ENCODE data around the gene CDKN2B-AS1. TPM values are rescaled to one million over a fixed set of nuclear protein-coding genes. Genes with fewer than 3 reads are reported as not detected.

Gene CDKN2B-AS1
- total and polyA plus RNA-seq, 5 donors = 0.09 to 0.24 TPM; not detected in 3

- H3K27me3 ChIP-seq (ENCODE audit: control insufficient read depth, insufficient read depth) = peaks cover 6% of the 10 kb centered on the region
- no peak for DNase-seq
- intact Hi-C loops (cut with DNase I) = no loop called here
These were observed 25.3 kb upstream of the CDKN2B-AS1 start for GRCh38 chr9:21969011-21969940.

GRCh38 chr9:21969951-21970799 is 24.4 kb upstream of the CDKN2B-AS1 start:
- H3K9me3 ChIP-seq (ENCODE audit: control insufficient read depth, low read length) = peaks cover 3% of the 10 kb centered on the region
- H3K27me3 ChIP-seq (ENCODE audit: control insufficient read depth, insufficient read depth) = peaks cover 6% of the 10 kb centered on the region
- no peak for ATAC-seq
- no peak for DNase-seq
- WGBS = 15% methylated on average over 24 of the region's 24 CpGs
- no peak overlapping the region for H3K4me3 ChIP-seq (ENCODE audit: low read length)
- intact Hi-C loops (cut with DNase I) = no loop called here
- H3K27ac ChIP-seq (ENCODE audit: low read length) = no peak overlapping the region
- peaks cover 1% of the 10 kb centered on the region for H3K4me1 ChIP-seq (ENCODE audit: control insufficient read depth, insufficient read depth, low read length)

More at GRCh38 chr9:21969011-21969940, 25.3 kb upstream of the CDKN2B-AS1 start:
- 6% methylated on average over 28 of the region's 28 CpGs for WGBS
- Histone ChIP-seq H3K27ac (ENCODE audit: low read length) (no peak overlapping the region), H3K9me3 (ENCODE audit: control insufficient read depth, low read length) (peaks cover 3% of the 10 kb centered on the region), H3K4me3 (ENCODE audit: low read length) (no peak overlapping the region), H3K4me1 (ENCODE audit: control insufficient read depth, insufficient read depth, low read length) (peaks cover under 1% of the 10 kb centered on the region)
- no peak for ATAC-seq

DNA sequence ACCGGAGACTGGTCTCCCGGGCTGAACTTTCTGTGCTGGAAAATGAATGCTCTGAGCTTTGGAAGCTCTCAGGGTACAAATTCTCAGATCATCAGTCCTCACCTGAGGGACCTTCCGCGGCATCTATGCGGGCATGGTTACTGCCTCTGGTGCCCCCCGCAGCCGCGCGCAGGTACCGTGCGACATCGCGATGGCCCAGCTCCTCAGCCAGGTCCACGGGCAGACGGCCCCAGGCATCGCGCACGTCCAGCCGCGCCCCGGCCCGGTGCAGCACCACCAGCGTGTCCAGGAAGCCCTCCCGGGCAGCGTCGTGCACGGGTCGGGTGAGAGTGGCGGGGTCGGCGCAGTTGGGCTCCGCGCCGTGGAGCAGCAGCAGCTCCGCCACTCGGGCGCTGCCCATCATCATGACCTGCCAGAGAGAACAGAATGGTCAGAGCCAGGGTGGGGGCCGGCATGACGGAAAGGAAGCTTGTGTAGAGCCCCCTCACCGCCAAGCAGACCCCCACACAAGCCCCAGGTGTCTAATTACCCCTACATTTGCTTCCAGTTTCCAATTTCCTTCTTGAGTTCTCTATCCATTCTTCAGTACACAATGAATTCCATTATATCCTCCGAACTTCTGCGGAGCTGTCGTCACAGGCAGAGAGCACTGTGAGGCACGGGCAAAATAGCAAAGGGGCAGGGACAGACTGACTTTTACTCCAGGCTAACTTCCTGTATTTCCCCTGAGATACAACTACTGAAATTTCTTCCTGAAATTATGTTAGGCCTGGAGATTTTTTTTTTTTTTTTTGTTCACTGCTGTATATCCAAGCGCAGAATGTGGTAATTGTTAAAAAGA is 23.6 kb upstream of the CDKN2B-AS1 start:
- WGBS = 7% methylated on average over 45 of the region's 45 CpGs
- intact Hi-C loops (cut with DNase I) = no loop called here
- H3K27me3 ChIP-seq (ENCODE audit: control insufficient read depth, insufficient read depth) = peaks cover 6% of the 10 kb centered on the region
- H3K4me1 ChIP-seq (ENCODE audit: control insufficient read depth, insufficient read depth, low read length) = peaks cover 1% of the 10 kb centered on the region
- H3K9me3 ChIP-seq (ENCODE audit: control insufficient read depth, low read length) = peaks cover 3% of the 10 kb centered on the region
- no peak overlapping the region for H3K4me3 ChIP-seq (ENCODE audit: low read length)
- DNase-seq (no peak), ATAC-seq (peak in 1 of 2 donors; percentile 30)
- H3K27ac ChIP-seq (ENCODE audit: low read length) = no peak overlapping the region

- H3K27me3 ChIP-seq (ENCODE audit: control insufficient read depth, insufficient read depth) = peaks cover 6% of the 10 kb centered on the region
- H3K27ac ChIP-seq (ENCODE audit: low read length) = no peak overlapping the region
- H3K9me3 ChIP-seq (ENCODE audit: control insufficient read depth, low read length) = peaks cover 2% of the 10 kb centered on the region
- ATAC-seq (no peak), DNase-seq (no peak)
- H3K4me1 ChIP-seq (ENCODE audit: control insufficient read depth, insufficient read depth, low read length) = peaks cover 1% of the 10 kb centered on the region
- intact Hi-C loops (cut with DNase I) = no loop called here
- no peak overlapping the region for H3K4me3 ChIP-seq (ENCODE audit: low read length)
These were observed 22.2 kb upstream of the CDKN2B-AS1 start for GRCh38 chr9:21972361-21972760.

DNA sequence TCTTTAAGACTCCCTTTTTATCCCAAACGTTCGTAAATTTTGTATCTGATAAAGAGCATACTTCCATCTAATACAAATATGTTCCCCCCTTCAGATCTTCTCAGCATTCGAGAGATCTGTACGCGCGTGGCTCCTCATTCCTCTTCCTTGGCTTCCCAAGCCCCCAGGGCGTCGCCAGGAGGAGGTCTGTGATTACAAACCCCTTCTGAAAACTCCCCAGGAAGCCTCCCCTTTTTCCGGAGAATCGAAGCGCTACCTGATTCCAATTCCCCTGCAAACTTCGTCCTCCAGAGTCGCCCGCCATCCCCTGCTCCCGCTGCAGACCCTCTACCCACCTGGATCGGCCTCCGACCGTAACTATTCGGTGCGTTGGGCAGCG is 20.3 kb upstream of the CDKN2B-AS1 start:
- WGBS = 3% methylated on average over 21 of the region's 21 CpGs
- H3K4me1 ChIP-seq (ENCODE audit: control insufficient read depth, insufficient read depth, low read length) = peaks cover 1% of the 10 kb centered on the region
- ATAC-seq (no peak), DNase-seq (no peak)
- H3K9me3 ChIP-seq (ENCODE audit: control insufficient read depth, low read length) = no peaks in the 10 kb centered on the region
- no peak overlapping the region for H3K27ac ChIP-seq (ENCODE audit: low read length)
- intact Hi-C loops (cut with DNase I) = no loop called here
- peak overlapping the region; percentile 63 for H3K4me3 ChIP-seq (ENCODE audit: low read length)
- H3K27me3 ChIP-seq (ENCODE audit: control insufficient read depth, insufficient read depth) = peaks cover 6% of the 10 kb centered on the region

DNA sequence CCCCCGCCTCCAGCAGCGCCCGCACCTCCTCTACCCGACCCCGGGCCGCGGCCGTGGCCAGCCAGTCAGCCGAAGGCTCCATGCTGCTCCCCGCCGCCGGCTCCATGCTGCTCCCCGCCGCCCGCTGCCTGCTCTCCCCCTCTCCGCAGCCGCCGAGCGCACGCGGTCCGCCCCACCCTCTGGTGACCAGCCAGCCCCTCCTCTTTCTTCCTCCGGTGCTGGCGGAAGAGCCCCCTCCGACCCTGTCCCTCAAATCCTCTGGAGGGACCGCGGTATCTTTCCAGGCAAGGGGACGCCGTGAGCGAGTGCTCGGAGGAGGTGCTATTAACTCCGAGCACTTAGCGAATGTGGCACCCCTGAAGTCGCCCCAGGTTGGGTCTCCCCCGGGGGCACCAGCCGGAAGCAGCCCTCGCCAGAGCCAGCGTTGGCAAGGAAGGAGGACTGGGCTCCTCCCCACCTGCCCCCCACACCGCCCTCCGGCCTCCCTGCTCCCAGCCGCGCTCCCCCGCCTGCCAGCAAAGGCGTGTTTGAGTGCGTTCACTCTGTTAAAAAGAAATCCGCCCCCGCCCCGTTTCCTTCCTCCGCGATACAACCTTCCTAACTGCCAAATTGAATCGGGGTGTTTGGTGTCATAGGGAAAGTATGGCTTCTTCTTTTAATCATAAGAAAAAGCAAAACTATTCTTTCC is 19.7 kb upstream of the CDKN2B-AS1 start:
- H3K27ac ChIP-seq (ENCODE audit: low read length) = no peak overlapping the region
- peaks cover 6% of the 10 kb centered on the region for H3K27me3 ChIP-seq (ENCODE audit: control insufficient read depth, insufficient read depth)
- intact Hi-C loops (cut with DNase I) = no loop called here
- peak; percentile 79 to 83 for ATAC-seq
- peaks cover 1% of the 10 kb centered on the region for H3K4me1 ChIP-seq (ENCODE audit: control insufficient read depth, insufficient read depth, low read length)
- H3K4me3 ChIP-seq (ENCODE audit: low read length) = peak overlapping the region; percentile 63
- 1% methylated on average over 51 of the region's 51 CpGs for WGBS
- H3K9me3 ChIP-seq (ENCODE audit: control insufficient read depth, low read length) = no peaks in the 10 kb centered on the region
- peak; percentile 30 to 66 (median 64) for DNase-seq

GRCh38 chr9:21976334-21976875 is 18.2 kb upstream of the CDKN2B-AS1 start:
- no peak for DNase-seq
- no peaks in the 10 kb centered on the region for H3K9me3 ChIP-seq (ENCODE audit: control insufficient read depth, low read length)
- intact Hi-C loops (cut with DNase I) = no loop called here
- WGBS = 19% methylated on average over 19 of the region's 19 CpGs
- peaks cover 8% of the 10 kb centered on the region for H3K27me3 ChIP-seq (ENCODE audit: control insufficient read depth, insufficient read depth)
- no peak overlapping the region for H3K27ac ChIP-seq (ENCODE audit: low read length)
- H3K4me1 ChIP-seq (ENCODE audit: control insufficient read depth, insufficient read depth, low read length) = peaks cover 1% of the 10 kb centered on the region
- no peak for ATAC-seq
- H3K4me3 ChIP-seq (ENCODE audit: low read length) = no peak overlapping the region

- WGBS = 60% methylated on average over 1 of the region's 1 CpG
- H3K27me3 ChIP-seq (ENCODE audit: control insufficient read depth, insufficient read depth) = peaks cover 5% of the 10 kb centered on the region
- no peak overlapping the region for H3K27ac ChIP-seq (ENCODE audit: low read length)
- DNase-seq = no peak
- intact Hi-C loops (cut with DNase I) = no loop called here
- ATAC-seq = no peak
- no peak overlapping the region for H3K4me3 ChIP-seq (ENCODE audit: low read length)
- H3K4me1 ChIP-seq (ENCODE audit: control insufficient read depth, insufficient read depth, low read length) = no peaks in the 10 kb centered on the region
- no peaks in the 10 kb centered on the region for H3K9me3 ChIP-seq (ENCODE audit: control insufficient read depth, low read length)
These were observed 12.2 kb upstream of the CDKN2B-AS1 start for GRCh38 chr9:21982391-21982790.

GRCh38 chr9:21982861-21983560 is 11.6 kb upstream of the CDKN2B-AS1 start:
- ATAC-seq (no peak), DNase-seq (no peak)
- peaks cover 5% of the 10 kb centered on the region for H3K27me3 ChIP-seq (ENCODE audit: control insufficient read depth, insufficient read depth)
- intact Hi-C loops (cut with DNase I) = no loop called here
- no peaks in the 10 kb centered on the region for H3K4me1 ChIP-seq (ENCODE audit: control insufficient read depth, insufficient read depth, low read length)
- H3K9me3 ChIP-seq (ENCODE audit: control insufficient read depth, low read length) = no peaks in the 10 kb centered on the region
- no peak overlapping the region for H3K4me3 ChIP-seq (ENCODE audit: low read length)
- WGBS = 47% methylated on average over 1 of the region's 1 CpG
- no peak overlapping the region for H3K27ac ChIP-seq (ENCODE audit: low read length)
